Prostate gland (tissue), 2 donors: ENCODE measurements around the gene LRRTM4. TPM values are rescaled to one million over a fixed set of nuclear protein-coding genes. Genes with fewer than 3 reads are reported as not detected.

Experiments
- DNase-seq: peaks from one replicate; pipeline ENCODE4 v3.0.0-alpha.2; 2019; ENCODE audit warnings: low spot score
- H3K27ac ChIP-seq, 2 donors: fragments of 200-600 bp; sonication (generic); 2 replicates each; pipeline ENCODE4 v1.5.1; 2017 to 2019
- H3K27me3 ChIP-seq: fragments of 200-600 bp; sonication (generic); replicated peaks from 2 replicates; pipeline ENCODE4 v1.5.1; 2019; ENCODE audit not compliant: insufficient read depth
- H3K36me3 ChIP-seq, 2 donors: fragments of 200-600 bp; sonication (generic); 1 replicate in 1 of 2; 2 replicates in 1 of 2; pipeline versions ENCODE4 v1.5.1 to v1.8.1; 2017 to 2019
- H3K4me1 ChIP-seq: fragments of 200-600 bp; sonication (generic); replicated peaks from 2 replicates; pipeline ENCODE4 v1.5.1; 2019
- H3K4me3 ChIP-seq, 2 donors: fragments of 200-600 bp; sonication (generic); 2 replicates each; pipeline ENCODE4 v1.5.1; 2017 to 2019
- H3K9me3 ChIP-seq: fragments of 200-600 bp; sonication (generic); 2 replicates; pipeline ENCODE4 v1.5.1; 2017
- CTCF ChIP-seq, 4 experiments: fragments of 200-600 bp in 2 of 4; fragments of 450-650 bp in 2 of 4; sonication (generic) in 2 of 4; IDR thresholded peaks; 1 replicate in 3 of 4; 2 replicates in 1 of 4; pipeline ENCODE4 v1.5.1; 2016 to 2019; ENCODE audit warnings: antibody characterized with exemption in 4 of 4, mild to moderate bottlenecking in 2 of 4, moderate library complexity in 2 of 4
- POLR2A ChIP-seq: fragments of 450-650 bp; IDR thresholded peaks from one replicate; pipeline ENCODE4 v1.6.1; 2016; ENCODE audit warnings: antibody characterized with exemption, mild to moderate bottlenecking
- POLR2AphosphoS5 ChIP-seq: sonication (generic); formaldehyde crosslinking; IDR thresholded peaks from one replicate; pipeline ENCODE4 v1.6.1; 2017; ENCODE audit warnings: antibody characterized with exemption
- WGBS: methylation state at CpG from one replicate; pipeline ENCODE4 v1.1.5; 2018; 5-methylcytosine and 5-hydroxymethylcytosine counted together
- intact Hi-C: fragments of 100-400 bp; cut with DNase I; formaldehyde crosslinking; loops from one replicate; pipeline ENCODE4 v1.14.2; 2022
- total RNA-seq, 2 donors: library from RNA; depleted of rRNA; stranded (reverse); fragments of >200 nt; gene quantifications; one replicate each; pipeline ENCODE4 v1.1.0, GENCODE V29; 2016

The LRRTM4 gene
- total RNA-seq, 2 donors from 2014 or later: 0.09 to 6.2 TPM

GRCh38 chr2:76867854-76868253, 654.3 kb downstream of the LRRTM4 start:
- H3K4me1 ChIP-seq: no peaks in the 10 kb centered on the region
- no peak overlapping the region for H3K27ac ChIP-seq
- DNase-seq: no peak
- no peaks in the 10 kb centered on the region for H3K9me3 ChIP-seq
- no peaks in the 10 kb centered on the region for H3K27me3 ChIP-seq
- no peaks in the 10 kb centered on the region for H3K36me3 ChIP-seq
- 68% methylated on average over 2 of the region's 2 CpGs for WGBS
- no peak overlapping the region for H3K4me3 ChIP-seq
- TF ChIP-seq POLR2AphosphoS5 (no peak), POLR2A (no peak), CTCF (IDR thresholded peaks at IDR 0.05) (no peak)
- intact Hi-C loops: no loop called here

- intact Hi-C loops: no loop called here
- no peaks in the 10 kb centered on the region for H3K4me1 ChIP-seq
- H3K36me3 ChIP-seq: no peaks in the 10 kb centered on the region
- no peak overlapping the region for H3K27ac ChIP-seq
- TF ChIP-seq POLR2A: no peak
- TF ChIP-seq POLR2AphosphoS5: no peak
- no peak for TF ChIP-seq CTCF (IDR thresholded peaks at IDR 0.05)
- DNase-seq: no peak
- H3K27me3 ChIP-seq: no peaks in the 10 kb centered on the region
- no peak overlapping the region for H3K4me3 ChIP-seq
- H3K9me3 ChIP-seq: no peaks in the 10 kb centered on the region
- WGBS: 27% methylated on average over 1 of the region's 1 CpG
These were observed 655.7 kb downstream of the LRRTM4 start for GRCh38 chr2:76866464-76866863.

DNA sequence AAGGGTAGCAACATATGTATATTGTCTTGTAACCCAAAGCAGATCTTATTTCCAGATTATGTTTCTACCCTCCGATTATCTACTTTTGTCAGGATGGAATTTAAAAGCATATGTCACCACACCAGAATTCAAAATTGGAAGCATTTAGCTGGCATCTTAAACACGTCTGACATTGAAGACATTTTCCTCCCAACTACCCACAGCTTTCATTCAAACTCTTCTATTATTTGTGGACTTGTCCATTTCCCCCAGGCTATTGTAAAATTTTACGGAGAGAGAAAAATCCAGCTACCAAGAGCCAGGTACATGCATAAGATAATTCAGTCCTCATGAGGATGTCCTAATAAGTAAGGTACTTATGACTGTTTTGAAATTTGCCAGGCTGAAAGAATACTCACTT, 659.3 kb downstream of the LRRTM4 start:
- Histone ChIP-seq H3K4me3 (no peak overlapping the region), H3K36me3 (no peaks in the 10 kb centered on the region), H3K9me3 (no peaks in the 10 kb centered on the region), H3K27me3 (no peaks in the 10 kb centered on the region), H3K27ac (no peak overlapping the region), H3K4me1 (no peaks in the 10 kb centered on the region)
- no peak for DNase-seq
- no peak for TF ChIP-seq POLR2A
- TF ChIP-seq CTCF (IDR thresholded peaks at IDR 0.05): no peak
- no peak for TF ChIP-seq POLR2AphosphoS5
- intact Hi-C loops: no loop called here
- 37% methylated on average over 3 of the region's 3 CpGs for whole genome bisulfite sequencing

DNA sequence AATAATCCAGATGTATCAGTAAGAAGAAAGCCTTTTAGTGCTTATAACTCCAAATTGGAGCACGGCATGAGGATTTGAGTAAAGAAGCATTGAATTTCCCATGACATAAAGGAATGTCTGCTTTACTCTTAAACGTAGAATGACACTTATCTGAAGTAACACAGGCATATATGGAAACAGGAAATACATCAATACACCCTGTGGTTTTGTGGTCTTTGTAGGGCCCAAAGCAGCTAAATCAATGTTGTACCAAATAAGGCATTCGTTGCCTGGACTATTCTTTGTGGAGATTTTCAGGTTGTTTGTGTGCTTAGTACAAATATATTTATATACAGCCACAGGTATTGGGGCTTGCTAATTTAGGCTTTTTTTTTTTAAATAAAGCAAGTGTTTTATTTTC, 660.5 kb downstream of the LRRTM4 start:
- TF ChIP-seq CTCF (IDR thresholded peaks at IDR 0.05) (no peak), POLR2AphosphoS5 (no peak), POLR2A (no peak)
- DNase-seq: no peak
- Histone ChIP-seq H3K27ac (no peak overlapping the region), H3K4me3 (no peak overlapping the region), H3K9me3 (no peaks in the 10 kb centered on the region), H3K27me3 (no peaks in the 10 kb centered on the region), H3K36me3 (no peaks in the 10 kb centered on the region), H3K4me1 (no peaks in the 10 kb centered on the region)
- intact Hi-C loops: no loop called here
- WGBS: 83% methylated on average over 3 of the region's 3 CpGs

GRCh38 chr2:76851000-76851399, 671.2 kb downstream of the LRRTM4 start:
- Histone ChIP-seq H3K27me3 (no peaks in the 10 kb centered on the region), H3K9me3 (no peaks in the 10 kb centered on the region), H3K4me1 (no peaks in the 10 kb centered on the region), H3K27ac (no peak overlapping the region), H3K4me3 (no peak overlapping the region), H3K36me3 (no peaks in the 10 kb centered on the region)
- intact Hi-C loops: no loop called here
- peak; percentile 66 for DNase-seq
- 6% methylated on average over 1 of the region's 1 CpG for WGBS
- TF ChIP-seq POLR2AphosphoS5 (peak; percentile 84), CTCF (IDR thresholded peaks at IDR 0.05) (no peak)
